Measurements from ENCODE around the gene MOXD1. TPM values are rescaled to one million over a fixed set of nuclear protein-coding genes. Genes with fewer than 3 reads are reported as not detected.

MOXD1 gene
- total RNA-seq, 1 donor = 15.1 TPM

DNA sequence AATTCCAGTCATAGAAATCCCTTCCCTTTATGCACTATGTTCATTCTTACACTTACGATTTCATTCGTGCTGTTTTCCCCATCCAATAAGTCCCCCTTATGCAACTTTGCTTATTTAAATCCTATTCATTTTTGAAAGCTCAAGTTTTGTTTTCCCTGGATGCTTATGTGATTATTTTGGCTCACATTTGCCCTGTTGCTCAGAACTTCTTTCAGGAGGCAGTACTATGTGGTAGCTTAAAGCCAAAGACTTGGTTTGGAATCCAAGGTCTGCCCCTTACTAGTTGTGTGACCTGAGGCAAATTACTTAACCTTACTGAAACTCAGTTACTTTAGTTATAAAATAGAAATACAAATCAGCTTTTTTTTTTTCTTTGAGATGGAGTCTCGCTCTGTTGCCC lies 59.6 kb downstream of the MOXD1 start:
- no peak overlapping the region for H3K4me3 ChIP-seq (ENCODE audit: low read depth, low read length)
- no peak for DNase-seq (ENCODE audit: low read depth)
- TF ChIP-seq, protein P1, sequence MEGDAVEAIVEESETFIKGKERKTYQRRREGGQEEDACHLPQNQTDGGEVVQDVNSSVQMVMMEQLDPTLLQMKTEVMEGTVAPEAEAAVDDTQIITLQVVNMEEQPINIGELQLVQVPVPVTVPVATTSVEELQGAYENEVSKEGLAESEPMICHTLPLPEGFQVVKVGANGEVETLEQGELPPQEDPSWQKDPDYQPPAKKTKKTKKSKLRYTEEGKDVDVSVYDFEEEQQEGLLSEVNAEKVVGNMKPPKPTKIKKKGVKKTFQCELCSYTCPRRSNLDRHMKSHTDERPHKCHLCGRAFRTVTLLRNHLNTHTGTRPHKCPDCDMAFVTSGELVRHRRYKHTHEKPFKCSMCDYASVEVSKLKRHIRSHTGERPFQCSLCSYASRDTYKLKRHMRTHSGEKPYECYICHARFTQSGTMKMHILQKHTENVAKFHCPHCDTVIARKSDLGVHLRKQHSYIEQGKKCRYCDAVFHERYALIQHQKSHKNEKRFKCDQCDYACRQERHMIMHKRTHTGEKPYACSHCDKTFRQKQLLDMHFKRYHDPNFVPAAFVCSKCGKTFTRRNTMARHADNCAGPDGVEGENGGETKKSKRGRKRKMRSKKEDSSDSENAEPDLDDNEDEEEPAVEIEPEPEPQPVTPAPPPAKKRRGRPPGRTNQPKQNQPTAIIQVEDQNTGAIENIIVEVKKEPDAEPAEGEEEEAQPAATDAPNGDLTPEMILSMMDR (IDR thresholded peaks at IDR 0.05; ENCODE audit: insufficient read depth, low read depth, low read length) = no peak

DNA sequence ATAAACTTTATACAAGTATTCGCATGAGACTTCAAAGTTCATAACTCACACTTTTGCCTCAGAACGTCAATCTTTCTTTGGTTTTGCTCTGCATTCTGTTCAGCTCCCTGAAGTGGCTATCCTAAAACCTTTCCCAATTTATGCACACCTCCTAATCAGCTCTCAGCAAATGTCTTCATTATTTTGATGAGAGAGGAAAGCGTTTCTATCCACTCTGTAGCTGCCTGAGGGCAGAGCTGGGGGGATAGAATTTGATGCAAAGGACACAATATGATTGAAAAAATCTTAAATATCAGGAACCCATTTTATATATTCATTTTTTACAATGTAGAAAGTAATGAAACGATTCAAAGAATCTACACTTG lies 66.8 kb downstream of the MOXD1 start:
- DNase-seq (ENCODE audit: low read depth) = no peak
- TF ChIP-seq, protein P1 (IDR thresholded peaks at IDR 0.05; ENCODE audit: insufficient read depth, low read depth, low read length) = no peak

DNA sequence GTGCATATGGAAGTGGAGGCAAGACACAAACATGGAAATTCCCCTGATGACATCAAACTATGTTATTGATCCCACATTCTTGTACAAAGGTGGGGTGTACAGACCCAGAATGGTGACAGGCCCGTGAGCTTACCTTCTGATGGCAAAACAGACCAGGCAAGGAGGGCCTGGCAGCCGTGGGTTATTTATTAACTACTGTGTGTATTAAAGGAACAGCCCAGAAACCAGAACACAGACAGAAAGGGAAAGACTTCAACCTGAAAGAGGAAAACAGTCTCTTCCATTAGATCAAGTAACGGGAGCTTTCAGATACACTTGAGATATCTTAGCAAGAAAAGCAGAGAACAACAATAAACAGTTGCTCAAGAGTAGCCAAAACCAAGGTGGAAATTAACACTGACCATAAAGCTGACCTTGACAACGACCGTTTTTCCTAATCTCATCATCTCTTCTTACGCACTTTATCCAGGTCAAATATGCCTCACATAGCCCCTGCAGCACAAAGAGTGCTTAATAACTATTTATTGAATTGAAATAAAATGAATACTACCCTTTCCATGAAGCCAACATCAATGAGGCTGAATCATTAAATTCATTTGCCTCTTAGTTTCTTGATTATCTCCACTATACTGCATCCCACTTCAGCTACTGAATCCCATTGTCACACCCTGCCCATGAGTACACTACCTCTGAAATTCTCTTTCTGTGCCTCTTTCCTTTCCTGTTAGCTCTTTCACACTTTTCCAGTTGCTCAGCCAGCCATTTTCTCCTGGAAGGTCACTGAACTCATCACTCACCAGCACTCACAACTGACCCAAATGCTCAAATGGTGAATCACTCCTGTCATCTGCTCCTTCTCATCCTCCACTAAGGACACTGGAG lies 67.4 kb downstream of the MOXD1 start:
- DNase-seq (ENCODE audit: low read depth) = peak; percentile 75

More for the DNA sequence above, 66.8 kb downstream of the MOXD1 start:
- no peak overlapping the region for H3K4me3 ChIP-seq (ENCODE audit: low read depth, low read length)

DNA sequence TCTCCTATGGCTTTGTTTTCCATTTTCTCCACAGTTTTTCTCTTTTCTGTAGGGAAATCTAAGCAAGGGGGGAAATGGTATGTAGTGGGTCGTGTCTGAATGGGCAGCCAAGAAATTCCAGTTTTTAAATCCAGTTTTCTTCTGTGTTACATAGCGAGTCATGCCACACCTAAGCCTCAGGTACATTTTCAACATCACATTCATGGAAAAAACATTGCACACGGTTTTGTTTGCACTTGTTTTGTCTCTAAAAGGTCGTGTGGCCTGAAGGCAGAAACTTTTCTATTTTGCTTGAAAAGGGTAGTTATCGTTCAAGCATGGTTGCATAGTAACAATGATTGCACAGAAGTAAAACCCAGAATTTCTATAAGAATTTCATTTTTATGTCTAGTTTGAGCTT lies 70.5 kb downstream of the MOXD1 start:
- H3K4me3 ChIP-seq (ENCODE audit: low read depth, low read length) = no peak overlapping the region
- TF ChIP-seq, protein P1 (IDR thresholded peaks at IDR 0.05; ENCODE audit: insufficient read depth, low read depth, low read length) = no peak
- no peak for DNase-seq (ENCODE audit: low read depth)

More for the DNA sequence above, 67.4 kb downstream of the MOXD1 start:
- TF ChIP-seq, protein P1 (IDR thresholded peaks at IDR 0.05; ENCODE audit: insufficient read depth, low read depth, low read length) = no peak
- no peak overlapping the region for H3K4me3 ChIP-seq (ENCODE audit: low read depth, low read length)

DNA sequence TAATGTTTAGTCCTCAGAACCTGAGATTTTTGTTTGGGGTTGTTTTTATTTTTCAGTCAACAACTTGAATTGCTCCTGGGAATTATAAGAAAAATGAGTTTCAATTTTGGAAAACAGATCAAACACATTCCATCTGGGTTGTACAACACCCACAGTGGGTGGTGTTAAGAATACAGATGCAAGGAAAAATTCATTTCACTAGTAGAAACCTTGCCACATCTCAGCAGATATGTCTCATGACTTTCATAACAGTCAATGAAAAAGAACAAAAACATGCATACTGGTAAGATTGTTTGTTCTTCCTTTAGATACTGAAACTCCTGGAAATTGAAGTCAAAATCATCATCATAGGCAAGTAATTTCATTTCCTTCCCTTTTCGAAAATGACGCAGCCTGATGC lies 78.9 kb downstream of the MOXD1 start:
- no peak overlapping the region for H3K4me3 ChIP-seq (ENCODE audit: low read depth, low read length)
- peak; percentile 75 for DNase-seq (ENCODE audit: low read depth)
- TF ChIP-seq, protein P1 (IDR thresholded peaks at IDR 0.05; ENCODE audit: insufficient read depth, low read depth, low read length) = no peak

DNA sequence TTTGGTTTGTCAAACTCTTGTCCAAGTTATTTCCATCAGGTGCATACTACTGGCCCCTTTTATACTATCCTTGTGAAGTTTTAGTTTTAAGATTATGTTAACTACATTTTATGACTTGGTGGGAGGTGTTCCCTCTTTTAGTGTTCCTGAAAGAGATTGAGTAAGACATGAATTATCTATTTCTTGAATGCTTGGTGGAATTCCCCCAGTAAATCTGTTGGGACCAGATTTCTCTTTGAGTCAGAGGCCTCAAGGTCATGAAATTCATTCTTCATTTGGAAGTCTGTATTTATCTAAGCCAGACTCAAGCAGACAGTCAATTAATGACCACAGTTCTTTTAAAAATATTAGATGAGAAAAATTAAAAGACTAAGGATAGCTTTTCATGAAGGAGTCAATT lies 81.3 kb downstream of the MOXD1 start:
- TF ChIP-seq, protein P1 (IDR thresholded peaks at IDR 0.05; ENCODE audit: insufficient read depth, low read depth, low read length) = no peak
- DNase-seq (ENCODE audit: low read depth) = peak; percentile 85
- H3K4me3 ChIP-seq (ENCODE audit: low read depth, low read length) = no peak overlapping the region

All from fibroblast of villous mesenchyme (primary cell).